LHCN-M2 (cell line): ENCODE data around the gene MOK. TPM values are rescaled to one million over a fixed set of nuclear protein-coding genes. Genes with fewer than 3 reads are reported as not detected.
"Not testable (repeated sequence)": the region's sequence is repeated elsewhere in the genome, so short reads cannot be mapped to it uniquely, and the experiment has no call there.

ENCODE experiments used
- DNase-seq: peaks from one replicate; pipeline ENCODE4 v3.0.0-alpha.2; 2012; ENCODE audit warnings: low read depth
- total RNA-seq: library from RNA; depleted of rRNA; stranded (reverse); fragments of >200 nt; gene quantifications from 2 replicates; pipeline ENCODE4 v1.2.3, GENCODE V29; 2014

The MOK gene
- total RNA-seq, 1 experiment from 2014 or later: 33.9 TPM

GRCh38 chr14:102249041-102249440 is 55.9 kb downstream of the MOK start:
- DNase-seq: peak; percentile 72

- no peak for DNase-seq
These were observed 56.8 kb downstream of the MOK start for GRCh38 chr14:102248121-102248520.

GRCh38 chr14:102246071-102246470 is 58.9 kb downstream of the MOK start:
- DNase-seq: no peak

- not testable (repeated sequence) for DNase-seq
These were observed 61.2 kb downstream of the MOK start for GRCh38 chr14:102243795-102244194.

- DNase-seq: no peak
These were observed 63.8 kb downstream of the MOK start for GRCh38 chr14:102241147-102241546.

GRCh38 chr14:102240481-102240880 is 64.5 kb downstream of the MOK start:
- DNase-seq: peak; percentile 58

GRCh38 chr14:102239231-102239630 is 65.7 kb downstream of the MOK start:
- DNase-seq: no peak

- no peak for DNase-seq
These were observed 66.2 kb downstream of the MOK start for GRCh38 chr14:102238766-102239165.

GRCh38 chr14:102238131-102238530 is 66.8 kb downstream of the MOK start:
- no peak for DNase-seq

GRCh38 chr14:102236026-102236425 is 68.9 kb downstream of the MOK start:
- DNase-seq: no peak

- DNase-seq: peak; percentile 73
These were observed 69.6 kb downstream of the MOK start for GRCh38 chr14:102235275-102235897.

GRCh38 chr14:102234331-102235264 is 70.4 kb downstream of the MOK start:
- no peak for DNase-seq

GRCh38 chr14:102233081-102233480 is 71.9 kb downstream of the MOK start:
- DNase-seq: no peak

- DNase-seq: no peak
These were observed 72.7 kb downstream of the MOK start for GRCh38 chr14:102232348-102232625.

- DNase-seq: no peak
These were observed 73.3 kb downstream of the MOK start for GRCh38 chr14:102231476-102232347.

GRCh38 chr14:102230481-102231210 is 74.3 kb downstream of the MOK start:
- DNase-seq: no peak

GRCh38 chr14:102229739-102230092 is 75.2 kb downstream of the MOK start:
- DNase-seq: no peak

- no peak for DNase-seq
These were observed 75.8 kb downstream of the MOK start for GRCh38 chr14:102229071-102229738.

- no peak for DNase-seq
These were observed 77.6 kb downstream of the MOK start for GRCh38 chr14:102227184-102227964.
